ENCODE measurements around the gene ZMYND10. TPM values are rescaled to one million over a fixed set of nuclear protein-coding genes. Genes with fewer than 3 reads are reported as not detected.

Gene ZMYND10
- total and polyA plus RNA-seq, 2 donors (not counting 3 experiments of a cell fraction or from before 2014, with no cell fraction given), result 0.25 to 0.38 TPM

DNA sequence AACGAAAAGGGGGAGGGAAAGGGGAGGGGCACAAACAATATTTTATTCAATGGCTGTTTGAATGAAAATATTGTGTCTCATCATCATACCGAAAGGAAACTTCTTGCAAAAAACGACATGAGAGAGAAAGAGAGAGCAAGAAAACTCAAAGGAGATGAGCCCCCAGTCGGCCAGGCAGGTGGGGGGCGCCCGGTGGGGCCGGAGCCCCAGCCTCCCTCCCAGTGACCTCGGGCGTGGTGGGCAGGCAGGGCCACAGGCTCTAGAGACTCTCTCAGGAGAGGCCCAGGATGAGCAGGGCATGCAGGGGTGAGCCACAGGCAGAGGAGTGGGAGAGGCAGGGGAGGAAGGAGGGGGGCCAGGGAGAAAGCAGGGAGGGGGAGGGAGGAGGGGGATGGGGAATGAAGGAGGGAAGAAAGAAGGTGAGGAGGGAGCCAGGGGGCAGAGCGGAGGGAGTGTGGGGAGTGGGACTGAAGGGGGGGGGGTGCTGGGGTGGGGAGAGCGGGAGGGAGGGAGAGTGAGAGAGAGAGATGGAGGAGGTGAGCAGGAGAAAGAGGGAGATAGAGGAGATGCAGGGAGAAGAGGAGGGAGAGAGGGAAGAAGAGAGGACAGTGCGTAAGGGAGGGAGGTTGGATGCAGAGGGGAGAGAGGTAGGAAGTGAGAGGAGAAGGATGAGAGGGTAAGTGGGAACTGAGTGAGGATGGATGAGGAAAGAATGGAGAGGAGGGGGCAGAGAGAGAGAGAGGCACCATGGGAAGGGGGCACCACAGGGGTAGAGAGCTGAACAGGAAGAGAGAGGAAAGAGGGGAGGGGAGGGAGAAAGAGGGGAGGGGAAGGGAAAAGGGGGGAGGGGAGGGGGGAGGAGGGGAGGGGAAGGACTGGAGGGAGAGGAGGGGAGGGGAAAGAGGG is 27.9 kb upstream of the ZMYND10 start:
- ChIA-PET CTCF (interaction anchor here (1.3 kb wide), 1 partner anchor 169 kb away, joined by 3 read pairs; no protein-coding TSS in a partner anchor), POLR2A (no interaction called here)
- TF ChIP-seq, protein P1, sequence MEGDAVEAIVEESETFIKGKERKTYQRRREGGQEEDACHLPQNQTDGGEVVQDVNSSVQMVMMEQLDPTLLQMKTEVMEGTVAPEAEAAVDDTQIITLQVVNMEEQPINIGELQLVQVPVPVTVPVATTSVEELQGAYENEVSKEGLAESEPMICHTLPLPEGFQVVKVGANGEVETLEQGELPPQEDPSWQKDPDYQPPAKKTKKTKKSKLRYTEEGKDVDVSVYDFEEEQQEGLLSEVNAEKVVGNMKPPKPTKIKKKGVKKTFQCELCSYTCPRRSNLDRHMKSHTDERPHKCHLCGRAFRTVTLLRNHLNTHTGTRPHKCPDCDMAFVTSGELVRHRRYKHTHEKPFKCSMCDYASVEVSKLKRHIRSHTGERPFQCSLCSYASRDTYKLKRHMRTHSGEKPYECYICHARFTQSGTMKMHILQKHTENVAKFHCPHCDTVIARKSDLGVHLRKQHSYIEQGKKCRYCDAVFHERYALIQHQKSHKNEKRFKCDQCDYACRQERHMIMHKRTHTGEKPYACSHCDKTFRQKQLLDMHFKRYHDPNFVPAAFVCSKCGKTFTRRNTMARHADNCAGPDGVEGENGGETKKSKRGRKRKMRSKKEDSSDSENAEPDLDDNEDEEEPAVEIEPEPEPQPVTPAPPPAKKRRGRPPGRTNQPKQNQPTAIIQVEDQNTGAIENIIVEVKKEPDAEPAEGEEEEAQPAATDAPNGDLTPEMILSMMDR (IDR thresholded peaks at IDR 0.05; ENCODE audit: extremely low read depth in 1 of 2, insufficient read depth in 1 of 2, low read depth in 1 of 2, low read length in 2 of 2), result no peak
- no peak for TF ChIP-seq POLR2A (IDR thresholded peaks at IDR 0.05; ENCODE audit: low read depth, low read length)
- no peak for TF ChIP-seq GATA2 (IDR thresholded peaks at IDR 0.05; ENCODE audit: insufficient read depth, insufficient read length, low read depth, low read length)
- TF ChIP-seq JUN (IDR thresholded peaks at IDR 0.05; ENCODE audit: borderline replicate concordance, insufficient read depth, insufficient read length, low read depth), result no peak
- TF ChIP-seq POLR2AphosphoS5 (IDR thresholded peaks at IDR 0.05; ENCODE audit: insufficient read depth, low read depth, low read length), result no peak
- no peak for TF ChIP-seq MAX (IDR thresholded peaks at IDR 0.05; ENCODE audit: insufficient read depth, insufficient read length)
- no peak for TF ChIP-seq MYC (IDR thresholded peaks at IDR 0.05; ENCODE audit: low read depth, low read length)
- TF ChIP-seq FOS (IDR thresholded peaks at IDR 0.05; ENCODE audit: borderline replicate concordance, insufficient read depth, low read length), result no peak
- TF ChIP-seq EZH2 (IDR thresholded peaks at IDR 0.05; ENCODE audit: borderline replicate concordance, low read depth, low read length, severe bottlenecking), result no peak
- no peaks in the 10 kb centered on the region for H3K36me3 ChIP-seq (ENCODE audit: control insufficient read depth in 2 of 2, extremely low read depth in 1 of 2, insufficient read depth in 2 of 2, low read length in 2 of 2)
- DNase-seq (ENCODE audit: low read depth, low spot score) (no peak), FAIRE-seq (no peak)
- no peaks in the 10 kb centered on the region for H3K79me2 ChIP-seq (ENCODE audit: control insufficient read depth, insufficient read depth, low read length)
- H3K9me3 ChIP-seq (replicated peaks; ENCODE audit: control insufficient read depth, insufficient read depth, low read length), result no peaks in the 10 kb centered on the region
- no peak overlapping the region for H2AFZ ChIP-seq (ENCODE audit: low read depth, low read length)
- dilution Hi-C loops (cut with MboI; ENCODE audit: extremely low pct_ligation_motif_present, low sequenced_read_pairs) (no loop called here), intact Hi-C loops (cut with micrococcal nuclease) (no loop called here)
- BruUV-seq (replicated peaks), result no TSS peak
- no peak overlapping the region for H3K4me2 ChIP-seq (ENCODE audit: insufficient read depth, low read length)
- H4K20me1 ChIP-seq (replicated peaks; ENCODE audit: control insufficient read depth, extremely low read depth, insufficient read depth, low read length), result no peaks in the 10 kb centered on the region
- H3K27ac ChIP-seq (ENCODE audit: insufficient read depth, low read depth, low read length), result no peak overlapping the region
- peaks cover 0 to 2% of the 10 kb centered on the region in 2 experiments for H3K27me3 ChIP-seq (ENCODE audit: control insufficient read depth in 2 of 2, insufficient read depth in 2 of 2, low read length in 2 of 2)
- H3K4me3 ChIP-seq (replicated peaks in 1 of 3; ENCODE audit: insufficient read depth in 1 of 3, low read depth in 1 of 3, low read length in 3 of 3), result no peak overlapping the region
- H3K4me1 ChIP-seq (ENCODE audit: control insufficient read depth, extremely low read depth, insufficient read depth, low read length), result no peaks in the 10 kb centered on the region
- H3K9me1 ChIP-seq (replicated peaks; ENCODE audit: control insufficient read depth, extremely low read depth, insufficient read depth, low read length), result no peaks in the 10 kb centered on the region
- H3K9ac ChIP-seq (replicated peaks; ENCODE audit: extremely low read depth, insufficient read depth, low read length), result no peak overlapping the region

All from endothelial cell of umbilical vein (primary cell).